ENCODE data around the gene GPR107. TPM values are rescaled to one million over a fixed set of nuclear protein-coding genes. Genes with fewer than 3 reads are reported as not detected.

The GPR107 gene
- total and polyA plus RNA-seq, 2 experiments from 2014 or later: 6.2 to 30.7 TPM

DNA sequence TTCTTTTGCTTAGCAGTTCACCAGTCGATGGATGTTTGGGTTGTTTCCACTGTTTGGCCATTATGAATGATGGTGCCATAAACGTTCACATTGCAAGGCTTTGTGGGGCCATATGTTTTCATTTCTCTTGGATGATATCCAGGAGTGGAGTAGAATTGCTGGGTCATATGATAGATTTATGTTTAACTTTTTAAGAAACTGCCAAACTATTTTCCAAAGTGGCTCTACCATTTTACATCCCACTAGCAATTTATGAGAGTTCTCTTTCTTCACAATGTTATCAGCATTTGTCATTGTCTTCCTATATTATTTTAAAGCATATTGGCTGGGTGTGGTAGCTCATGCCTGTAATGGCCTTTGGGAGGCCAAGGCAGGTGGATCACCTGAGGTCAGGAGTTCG, 5.2 kb downstream of the GPR107 start (continued):
- TF ChIP-seq, protein P1, sequence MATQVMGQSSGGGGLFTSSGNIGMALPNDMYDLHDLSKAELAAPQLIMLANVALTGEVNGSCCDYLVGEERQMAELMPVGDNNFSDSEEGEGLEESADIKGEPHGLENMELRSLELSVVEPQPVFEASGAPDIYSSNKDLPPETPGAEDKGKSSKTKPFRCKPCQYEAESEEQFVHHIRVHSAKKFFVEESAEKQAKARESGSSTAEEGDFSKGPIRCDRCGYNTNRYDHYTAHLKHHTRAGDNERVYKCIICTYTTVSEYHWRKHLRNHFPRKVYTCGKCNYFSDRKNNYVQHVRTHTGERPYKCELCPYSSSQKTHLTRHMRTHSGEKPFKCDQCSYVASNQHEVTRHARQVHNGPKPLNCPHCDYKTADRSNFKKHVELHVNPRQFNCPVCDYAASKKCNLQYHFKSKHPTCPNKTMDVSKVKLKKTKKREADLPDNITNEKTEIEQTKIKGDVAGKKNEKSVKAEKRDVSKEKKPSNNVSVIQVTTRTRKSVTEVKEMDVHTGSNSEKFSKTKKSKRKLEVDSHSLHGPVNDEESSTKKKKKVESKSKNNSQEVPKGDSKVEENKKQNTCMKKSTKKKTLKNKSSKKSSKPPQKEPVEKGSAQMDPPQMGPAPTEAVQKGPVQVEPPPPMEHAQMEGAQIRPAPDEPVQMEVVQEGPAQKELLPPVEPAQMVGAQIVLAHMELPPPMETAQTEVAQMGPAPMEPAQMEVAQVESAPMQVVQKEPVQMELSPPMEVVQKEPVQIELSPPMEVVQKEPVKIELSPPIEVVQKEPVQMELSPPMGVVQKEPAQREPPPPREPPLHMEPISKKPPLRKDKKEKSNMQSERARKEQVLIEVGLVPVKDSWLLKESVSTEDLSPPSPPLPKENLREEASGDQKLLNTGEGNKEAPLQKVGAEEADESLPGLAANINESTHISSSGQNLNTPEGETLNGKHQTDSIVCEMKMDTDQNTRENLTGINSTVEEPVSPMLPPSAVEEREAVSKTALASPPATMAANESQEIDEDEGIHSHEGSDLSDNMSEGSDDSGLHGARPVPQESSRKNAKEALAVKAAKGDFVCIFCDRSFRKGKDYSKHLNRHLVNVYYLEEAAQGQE (IDR thresholded peaks at IDR 0.05; ENCODE audit: unreplicated experiment): no peak
- TF ChIP-seq STAT1 (IDR thresholded peaks at IDR 0.05; ENCODE audit: unreplicated experiment) (no peak), EZH2phosphoT487 (IDR thresholded peaks at IDR 0.05; ENCODE audit: unreplicated experiment) (no peak), POLR2AphosphoS5 (IDR thresholded peaks at IDR 0.05; ENCODE audit: low read depth) (no peak), ETS1 (IDR thresholded peaks at IDR 0.05) (no peak)

DNA sequence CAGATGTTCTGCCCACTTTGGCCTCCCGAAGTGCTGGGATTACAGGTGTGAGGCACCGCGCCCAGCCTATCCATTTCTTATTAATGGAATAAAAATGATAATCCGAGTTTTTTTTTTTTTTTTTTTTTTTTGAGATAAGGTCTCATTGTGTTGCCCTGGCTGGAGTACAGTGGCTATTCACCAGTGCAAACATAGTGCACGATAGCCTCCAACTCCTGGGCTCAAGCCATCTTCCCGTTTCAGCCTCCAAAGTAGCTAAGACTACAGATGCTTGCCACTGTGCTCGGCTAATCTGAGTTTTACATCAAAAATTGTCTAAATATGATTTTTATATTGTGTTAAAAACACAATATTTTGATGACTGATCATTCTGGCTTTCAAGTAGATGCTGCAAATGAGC, 6.6 kb downstream of the GPR107 start:
- ATAC-seq (no peak), DNase-seq (ENCODE audit: low spot score) (no peak)
- H3K4me2 ChIP-seq: no peak overlapping the region
- no peak overlapping the region for H3K27ac ChIP-seq (ENCODE audit: low read depth)
- H3K27me3 ChIP-seq (ENCODE audit: insufficient read depth): no peaks in the 10 kb centered on the region
- H3K4me1 ChIP-seq (ENCODE audit: insufficient read depth): 0 out of 2 replicates have a peak, but pooled peaks cover 6% of the 10 kb centered on the region
- Mint-ChIP-seq H3K4me1 (0 out of 3 replicates have a peak, but pooled peaks cover 2% of the 10 kb centered on the region), H3K36me3 (ENCODE audit: low read depth) (0 out of 3 replicates have a peak, but pooled peaks cover 2% of the 10 kb centered on the region), H3K27me3 (ENCODE audit: insufficient read depth, low read depth, poor library complexity) (no peaks in the 10 kb centered on the region), H3K9me3 (no peaks in the 10 kb centered on the region), H3K4me3 (no peak overlapping the region), H3K27ac (no peak overlapping the region)
- peaks cover 79% of the 10 kb centered on the region for H3K79me2 ChIP-seq (replicated peaks; ENCODE audit: insufficient read depth)
- H3K36me3 ChIP-seq (ENCODE audit: insufficient read depth): no peaks in the 10 kb centered on the region
- H3K9me2 ChIP-seq (ENCODE audit: insufficient read depth): no peaks in the 10 kb centered on the region
- no peak overlapping the region for H3K4me3 ChIP-seq
- no peak overlapping the region for H2AFZ ChIP-seq
- no peak for TF ChIP-seq ZNF114 (CRISPR knock-in tag; IDR thresholded peaks at IDR 0.05)
- TF ChIP-seq EZH2 (IDR thresholded peaks at IDR 0.05; ENCODE audit: low read depth, unreplicated experiment): no peak
- 0 out of 2 replicates have a peak, but pooled peaks cover 4% of the 10 kb centered on the region for H3F3A ChIP-seq (replicated peaks; ENCODE audit: low read depth)
- peaks cover 9% of the 10 kb centered on the region; the same call in 1 of the 2 replicates for H4K20me1 ChIP-seq (replicated peaks; ENCODE audit: insufficient read depth)

GRCh38 chr9:130062750-130063149, 9.0 kb downstream of the GPR107 start:
- Histone ChIP-seq H3K4me3 (no peak overlapping the region), H3K27me3 (ENCODE audit: insufficient read depth) (no peaks in the 10 kb centered on the region), H3K36me3 (ENCODE audit: insufficient read depth) (no peaks in the 10 kb centered on the region), H2AFZ (no peak overlapping the region), H3F3A (replicated peaks; ENCODE audit: low read depth) (0 out of 2 replicates have a peak, but pooled peaks cover 2% of the 10 kb centered on the region), H3K4me1 (ENCODE audit: insufficient read depth) (0 out of 2 replicates have a peak, but pooled peaks cover 6% of the 10 kb centered on the region), H3K79me2 (replicated peaks; ENCODE audit: insufficient read depth) (peaks cover 71% of the 10 kb centered on the region), H3K4me2 (no peak overlapping the region), H3K27ac (ENCODE audit: low read depth) (no peak overlapping the region), H4K20me1 (replicated peaks; ENCODE audit: insufficient read depth) (peaks cover 9% of the 10 kb centered on the region; the same call in 1 of the 2 replicates), H3K9me2 (ENCODE audit: insufficient read depth) (no peaks in the 10 kb centered on the region)
- DNase-seq (ENCODE audit: low spot score) (no peak), ATAC-seq (no peak)
- 0 out of 3 replicates have a peak, but pooled peaks cover 2% of the 10 kb centered on the region for H3K4me1 Mint-ChIP-seq
- no peak overlapping the region for H3K4me3 Mint-ChIP-seq
- no peaks in the 10 kb centered on the region for H3K27me3 Mint-ChIP-seq (ENCODE audit: insufficient read depth, low read depth, poor library complexity)
- no peak overlapping the region for H3K27ac Mint-ChIP-seq
- H3K9me3 Mint-ChIP-seq: no peaks in the 10 kb centered on the region
- H3K36me3 Mint-ChIP-seq (ENCODE audit: low read depth): 0 out of 3 replicates have a peak, but pooled peaks cover 2% of the 10 kb centered on the region
- no peak for TF ChIP-seq ZNF114 (CRISPR knock-in tag; IDR thresholded peaks at IDR 0.05)
- TF ChIP-seq ZNF462 (CRISPR knock-in tag; IDR thresholded peaks at IDR 0.05): no peak
- TF ChIP-seq CREB1 (CRISPR knock-in tag; IDR thresholded peaks at IDR 0.05; ENCODE audit: low read depth): no peak
- no peak for TF ChIP-seq JUNB (IDR thresholded peaks at IDR 0.05; ENCODE audit: unreplicated experiment)
- TF ChIP-seq POLR2AphosphoS5 (IDR thresholded peaks at IDR 0.05; ENCODE audit: low read depth): no peak

Data from GM23338 (cell line).